Gastrocnemius medialis (tissue), 4 donors: ENCODE results near the gene PHF2. TPM values are rescaled to one million over a fixed set of nuclear protein-coding genes. Genes with fewer than 3 reads are reported as not detected.

ENCODE experiments used
- ATAC-seq, 2 donors: fragments of 150-250 bp; one replicate each; pipeline ENCODE4 v1.9.1; 2016
- DNase-seq, 2 donors: peaks; one replicate each; pipeline ENCODE4 v3.0.0-alpha.2; 2019
- H3K27ac ChIP-seq, 4 donors: fragments of 200-600 bp; sonication (generic); 1 replicate in 1 of 4; 2 replicates in 3 of 4; pipeline ENCODE4 v1.5.1; 2016 to 2018; ENCODE audit warnings: mild to moderate bottlenecking in 2 of 4, moderate library complexity in 1 of 4
- H3K27me3 ChIP-seq, 3 donors: fragments of 200-600 bp; sonication (generic) in 2 of 3; 1 replicate in 1 of 3; 2 replicates in 2 of 3; pipeline versions ENCODE4 v1.5.1 to v1.6.0; 2016 to 2019; ENCODE audit warnings: mild to moderate bottlenecking in 1 of 3, moderate library complexity in 1 of 3
- H3K36me3 ChIP-seq, 2 donors: fragments of 200-600 bp; sonication (generic) in 1 of 2; one replicate each; pipeline ENCODE4 v1.5.1; 2017 to 2018
- H3K4me1 ChIP-seq, 2 donors: fragments of 200-600 bp; sonication (generic) in 1 of 2; one replicate each; pipeline ENCODE4 v1.5.1; 2016 to 2017; ENCODE audit warnings: mild to moderate bottlenecking in 2 of 2
- H3K4me3 ChIP-seq, 4 donors: fragments of 200-600 bp; sonication (generic) in 3 of 4; 1 replicate in 1 of 4; 2 replicates in 3 of 4; pipeline ENCODE4 v1.5.1; 2016 to 2019; ENCODE audit warnings: mild to moderate bottlenecking in 2 of 4
- H3K9me3 ChIP-seq, 3 donors: fragments of 200-600 bp; sonication (generic) in 2 of 3; 1 replicate in 1 of 3; 2 replicates in 2 of 3; pipeline ENCODE4 v1.5.1; 2016 to 2019
- POLR2A ChIP-seq, 2 donors: fragments of 450-650 bp; IDR thresholded peaks; one replicate each; pipeline ENCODE4 v1.6.1; 2017; ENCODE audit warnings: antibody characterized with exemption in 2 of 2, mild to moderate bottlenecking in 2 of 2, moderate library complexity in 2 of 2
- in situ Hi-C, 4 donors: fragments of 200-750 bp; cut with MboI; loops; one replicate each; pipeline versions ENCODE4 v1.15.0 to v1.8.0; 2017; ENCODE audit warnings: low sequenced_read_pairs in 4 of 4
- intact Hi-C: fragments of 100-400 bp; cut with DNase I; formaldehyde crosslinking; loops from one replicate; pipeline ENCODE4 v1.15.1; 2023; ENCODE audit warnings: low total_unique reads
- total RNA-seq, 4 donors: library from RNA; depleted of rRNA; stranded (reverse); fragments of >200 nt; gene quantifications; one replicate each; pipeline versions ENCODE4 v1.1.0 to v1.2.3, GENCODE V29; 2016
- TF ChIP-seq, protein P1 (sequence below), 5 experiments: fragments of 450-650 bp in 3 of 5; fragments of 200-600 bp in 2 of 5; sonication (generic) in 2 of 5; IDR thresholded peaks in 4 of 5; conservative IDR thresholded peaks in 1 of 5; 1 replicate in 4 of 5; 2 replicates in 1 of 5; pipeline ENCODE4 v1.5.1; 2016 to 2019; ENCODE audit warnings: antibody characterized with exemption in 5 of 5, mild to moderate bottlenecking in 3 of 5, moderate library complexity in 3 of 5

PHF2 gene
- total RNA-seq, 4 donors from 2014 or later = 18.8 to 24.3 (median 21.9) TPM

DNA sequence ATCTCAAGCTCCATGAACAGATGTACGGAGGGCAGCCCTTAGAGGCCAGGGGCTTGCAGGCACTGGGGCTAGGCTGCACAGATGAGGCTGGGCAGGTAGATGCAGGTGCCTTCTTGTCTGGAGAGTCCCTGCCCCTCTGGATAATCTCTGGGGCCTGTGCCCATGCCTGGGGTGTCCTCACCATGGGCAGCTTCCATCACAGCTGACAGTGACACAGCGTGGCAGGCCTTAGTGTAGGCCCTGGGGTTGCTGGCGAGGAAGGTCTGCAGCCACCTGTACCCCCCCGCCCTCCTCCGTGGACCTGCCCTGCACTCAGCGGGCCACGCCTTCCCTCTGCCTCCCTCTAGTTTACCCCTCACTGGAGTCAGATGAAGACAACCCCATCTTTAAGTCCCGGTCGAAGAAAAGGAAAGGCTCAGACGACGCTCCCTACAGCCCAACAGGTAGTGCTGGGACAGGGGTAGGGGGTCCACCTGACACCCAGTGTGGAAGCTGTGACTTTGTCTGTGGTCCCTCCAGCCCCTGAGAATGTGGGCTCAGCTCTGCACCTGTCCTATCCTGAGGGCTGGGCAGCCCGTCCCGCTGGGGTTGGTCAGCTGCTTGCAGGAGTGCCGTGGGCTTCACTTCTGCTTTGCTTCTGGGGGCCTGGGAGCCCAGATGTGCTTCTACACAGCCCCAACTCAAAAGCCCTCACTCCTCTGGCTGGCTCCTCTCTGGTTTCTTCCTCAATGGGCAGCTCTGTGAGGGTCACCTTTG is 98.4 kb downstream of the PHF2 start:
- Histone ChIP-seq H3K4me1 (no peaks in the 10 kb centered on the region), H3K27ac (no peak overlapping the region), H3K4me3 (no peak overlapping the region), H3K36me3 (peaks cover 0 to 43% of the 10 kb centered on the region in 2 donors), H3K9me3 (no peaks in the 10 kb centered on the region), H3K27me3 (no peaks in the 10 kb centered on the region)
- ATAC-seq = no peak
- in situ Hi-C loops (loop anchor here in 1 of 4 donors (25.0 kb wide), 1 partner anchor 538 kb away; no protein-coding TSS in a partner anchor), intact Hi-C loops (no loop called here)
- DNase-seq = peak; percentile 0 to 7
- no peak for TF ChIP-seq POLR2A (IDR thresholded peaks at IDR 0.05)
- TF ChIP-seq, protein P1, sequence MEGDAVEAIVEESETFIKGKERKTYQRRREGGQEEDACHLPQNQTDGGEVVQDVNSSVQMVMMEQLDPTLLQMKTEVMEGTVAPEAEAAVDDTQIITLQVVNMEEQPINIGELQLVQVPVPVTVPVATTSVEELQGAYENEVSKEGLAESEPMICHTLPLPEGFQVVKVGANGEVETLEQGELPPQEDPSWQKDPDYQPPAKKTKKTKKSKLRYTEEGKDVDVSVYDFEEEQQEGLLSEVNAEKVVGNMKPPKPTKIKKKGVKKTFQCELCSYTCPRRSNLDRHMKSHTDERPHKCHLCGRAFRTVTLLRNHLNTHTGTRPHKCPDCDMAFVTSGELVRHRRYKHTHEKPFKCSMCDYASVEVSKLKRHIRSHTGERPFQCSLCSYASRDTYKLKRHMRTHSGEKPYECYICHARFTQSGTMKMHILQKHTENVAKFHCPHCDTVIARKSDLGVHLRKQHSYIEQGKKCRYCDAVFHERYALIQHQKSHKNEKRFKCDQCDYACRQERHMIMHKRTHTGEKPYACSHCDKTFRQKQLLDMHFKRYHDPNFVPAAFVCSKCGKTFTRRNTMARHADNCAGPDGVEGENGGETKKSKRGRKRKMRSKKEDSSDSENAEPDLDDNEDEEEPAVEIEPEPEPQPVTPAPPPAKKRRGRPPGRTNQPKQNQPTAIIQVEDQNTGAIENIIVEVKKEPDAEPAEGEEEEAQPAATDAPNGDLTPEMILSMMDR (IDR thresholded peaks at IDR 0.05 in 4 of 5, conservative IDR thresholded peaks at IDR 0.05 in 1 of 5) = no peak

DNA sequence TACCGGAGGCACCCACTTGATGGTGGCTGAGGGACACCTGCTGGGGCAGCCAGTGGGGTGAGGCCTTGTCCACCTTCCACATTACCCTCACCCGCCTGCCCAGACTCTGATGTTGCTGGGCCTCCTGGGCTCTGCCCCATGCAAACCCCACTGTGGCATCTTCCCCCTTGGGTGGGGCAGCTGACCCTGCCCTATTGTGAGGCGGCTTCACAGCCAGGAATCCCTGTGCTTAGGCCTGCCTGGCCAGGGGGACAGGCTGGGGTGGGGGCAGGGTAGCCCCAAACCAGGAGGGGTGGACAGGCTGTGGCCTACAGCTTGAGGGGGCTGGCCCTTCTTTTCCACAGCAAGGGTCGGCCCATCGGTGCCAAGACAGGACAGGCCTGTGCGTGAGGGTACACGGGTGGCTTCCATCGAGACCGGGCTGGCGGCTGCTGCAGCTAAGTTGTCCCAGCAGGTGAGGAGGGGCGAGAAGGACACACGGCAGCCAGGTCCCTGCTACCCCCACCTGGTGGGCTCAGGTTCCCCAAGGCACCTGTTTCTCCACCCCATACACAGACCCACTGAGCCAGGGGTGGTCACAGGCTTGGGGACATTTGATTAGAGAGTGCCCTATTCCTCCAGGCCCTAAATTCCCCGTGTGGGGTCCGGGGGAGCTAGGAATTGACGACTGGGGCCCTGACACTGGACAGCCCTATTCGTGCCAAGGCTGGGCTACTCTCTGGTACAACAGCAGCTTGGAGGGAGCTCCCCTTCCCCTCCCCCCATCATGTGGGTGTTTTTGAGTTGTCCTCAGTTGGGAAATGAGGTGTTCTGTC is 99.2 kb downstream of the PHF2 start:
- DNase-seq (peak; percentile 1 to 8), ATAC-seq (no peak)
- intact Hi-C loops (no loop called here), in situ Hi-C loops (loop anchor here in 1 of 4 donors (25.0 kb wide), 1 partner anchor 537 kb away; no protein-coding TSS in a partner anchor)
- TF ChIP-seq, protein P1 (IDR thresholded peaks at IDR 0.05 in 4 of 5, conservative IDR thresholded peaks at IDR 0.05 in 1 of 5) = no peak
- TF ChIP-seq POLR2A (IDR thresholded peaks at IDR 0.05) = no peak
- H3K4me1 ChIP-seq = no peaks in the 10 kb centered on the region
- H3K27ac ChIP-seq = no peak overlapping the region
- peaks cover 0 to 43% of the 10 kb centered on the region in 2 donors for H3K36me3 ChIP-seq
- H3K9me3 ChIP-seq = no peaks in the 10 kb centered on the region
- no peaks in the 10 kb centered on the region for H3K27me3 ChIP-seq
- H3K4me3 ChIP-seq = no peak overlapping the region

DNA sequence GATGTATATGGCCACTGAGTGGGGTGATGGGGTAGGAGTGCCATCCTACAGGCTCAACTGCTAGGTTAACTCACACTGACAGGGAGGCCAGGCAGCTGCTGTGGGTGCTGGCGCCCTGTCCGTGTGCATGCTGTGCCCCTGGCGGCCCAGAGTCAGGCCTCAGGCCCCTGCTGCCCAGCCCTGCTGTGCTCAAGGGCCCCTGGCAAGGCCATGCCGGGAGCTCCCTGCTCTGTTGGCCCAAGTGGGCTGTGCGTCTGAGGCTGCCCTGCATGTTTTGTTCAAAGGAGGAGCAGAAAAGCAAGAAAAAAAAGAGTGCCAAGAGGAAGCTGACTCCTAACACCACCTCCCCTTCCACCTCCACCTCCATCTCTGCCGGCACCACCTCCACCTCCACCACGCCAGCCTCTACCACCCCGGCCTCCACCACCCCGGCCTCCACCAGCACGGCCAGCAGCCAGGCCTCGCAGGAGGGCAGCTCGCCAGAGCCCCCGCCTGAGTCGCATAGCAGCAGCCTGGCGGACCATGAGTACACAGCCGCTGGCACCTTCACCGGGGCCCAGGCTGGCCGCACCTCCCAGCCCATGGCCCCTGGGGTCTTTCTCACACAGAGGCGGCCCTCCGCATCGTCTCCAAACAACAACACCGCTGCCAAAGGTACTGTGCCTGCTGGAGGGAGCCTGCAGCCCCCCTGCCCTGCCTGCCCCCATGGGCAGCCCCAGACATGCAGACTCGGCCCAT is 100.1 kb downstream of the PHF2 start:
- TF ChIP-seq, protein P1 (IDR thresholded peaks at IDR 0.05 in 4 of 5, conservative IDR thresholded peaks at IDR 0.05 in 1 of 5) = no peak
- no peak for TF ChIP-seq POLR2A (IDR thresholded peaks at IDR 0.05)
- DNase-seq = peak; percentile 1 to 8
- H3K9me3 ChIP-seq = no peaks in the 10 kb centered on the region
- ATAC-seq = no peak
- peaks cover 0 to 43% of the 10 kb centered on the region in 2 donors for H3K36me3 ChIP-seq
- H3K27ac ChIP-seq = no peak overlapping the region
- H3K4me3 ChIP-seq = no peak overlapping the region
- intact Hi-C loops (no loop called here), in situ Hi-C loops (loop anchor here in 1 of 4 donors (25.0 kb wide), 1 partner anchor 536 kb away; no protein-coding TSS in a partner anchor)
- no peaks in the 10 kb centered on the region for H3K27me3 ChIP-seq
- H3K4me1 ChIP-seq = no peaks in the 10 kb centered on the region

GRCh38 chr9:93677048-93677571 is 100.7 kb downstream of the PHF2 start:
- no peak overlapping the region for H3K4me3 ChIP-seq
- ATAC-seq (no peak), DNase-seq (no peak)
- H3K4me1 ChIP-seq = no peaks in the 10 kb centered on the region
- in situ Hi-C loops (loop anchor here in 1 of 4 donors (25.0 kb wide), 1 partner anchor 535 kb away; no protein-coding TSS in a partner anchor), intact Hi-C loops (no loop called here)
- no peaks in the 10 kb centered on the region for H3K9me3 ChIP-seq
- no peak overlapping the region for H3K27ac ChIP-seq
- TF ChIP-seq, protein P1 (IDR thresholded peaks at IDR 0.05 in 4 of 5, conservative IDR thresholded peaks at IDR 0.05 in 1 of 5) = no peak
- peaks cover 0 to 43% of the 10 kb centered on the region in 2 donors for H3K36me3 ChIP-seq
- no peaks in the 10 kb centered on the region for H3K27me3 ChIP-seq
